Naive thymus-derived CD8-positive, alpha-beta T cell (primary cell): Measurements from ENCODE around the gene POLDIP3. TPM values are rescaled to one million over a fixed set of nuclear protein-coding genes. Genes with fewer than 3 reads are reported as not detected.
"Not testable (repeated sequence)": the region's sequence is repeated elsewhere in the genome, so short reads cannot be mapped to it uniquely, and the experiment has no call there.

ENCODE experiments used
- ATAC-seq, 2 donors: fragments of 150-1000 bp; cut with Tn5 transposase in 1 of 2; sonication (Bioruptor Pico), chemical (Tn5 transposase) in 1 of 2; 1 replicate in 1 of 2; 2 replicates in 1 of 2; pipeline ENCODE4 v1.10.0; 2021; ENCODE audit warnings: mild to moderate bottlenecking in 2 of 2, moderate library complexity in 2 of 2
- POLR2A ChIA-PET: fragments of 350-600 bp; sonication (Branson Sonifier 250); formaldehyde crosslinking; loops from one replicate; lab custom pipeline; 2021; ENCODE audit warnings: antibody characterized with exemption; lab: Charles Lee
- DNase-seq, 10 donors: peaks; one replicate each; pipeline versions ENCODE4 v3.0.0 to v3.0.0-alpha.2; 2020 to 2022
- H3K27ac Mint-ChIP-seq, 10 donors: one replicate each; pipeline ENCODE4 v1.8.0; 2020 to 2022; ENCODE audit warnings: mild to moderate bottlenecking in 10 of 10, mixed read lengths in 10 of 10, moderate library complexity in 4 of 10, inconsistent platforms in 1 of 10
- H3K27me3 Mint-ChIP-seq, 5 donors: one replicate each; pipeline ENCODE4 v1.8.0; 2021 to 2022; ENCODE audit warnings: mixed read lengths in 5 of 5
- H3K36me3 Mint-ChIP-seq, 3 donors: one replicate each; pipeline ENCODE4 v1.8.0; 2020 to 2022; ENCODE audit warnings: mixed read lengths in 3 of 3, mild to moderate bottlenecking in 2 of 3, inconsistent platforms in 1 of 3
- H3K4me1 Mint-ChIP-seq, 4 donors: one replicate each; pipeline ENCODE4 v1.8.0; 2021 to 2022; ENCODE audit warnings: mixed read lengths in 4 of 4
- H3K4me3 Mint-ChIP-seq, 10 donors: one replicate each; pipeline ENCODE4 v1.8.0; 2020 to 2022; ENCODE audit warnings: mild to moderate bottlenecking in 10 of 10, mixed read lengths in 10 of 10, moderate library complexity in 6 of 10, inconsistent platforms in 1 of 10
- H3K9me3 Mint-ChIP-seq, 9 donors: one replicate each; pipeline ENCODE4 v1.8.0; 2020 to 2022; ENCODE audit warnings: mixed read lengths in 9 of 9, mild to moderate bottlenecking in 3 of 9, inconsistent platforms in 1 of 9, moderate library complexity in 1 of 9
- polyA plus RNA-seq, 3 donors: library from polyadenylated mRNA; unstranded; fragments of 300-500 nt; fragmentation: Illumina TruSeq; gene quantifications; one replicate each; pipeline ENCODE4 v1.2.3, GENCODE V29; 2021
- total RNA-seq, 8 experiments: library from RNA in 2 of 8; stranded (reverse) in 2 of 8; gene quantifications; one replicate each; pipeline ENCODE4 v1.2.3 and lab custom pipeline; 2021 to 2026

POLDIP3 gene
- total and polyA plus RNA-seq, 5 experiments from 2014 or later, result 60.7 to 93.6 (median 81.1) TPM

GRCh38 chr22:42577623-42578240 lies 37.0 kb downstream of the POLDIP3 start:
- Mint-ChIP-seq H3K27me3 (no peaks in the 10 kb centered on the region), H3K4me3 (peak overlapping the region in 1 of 10 donors; percentile 48), H3K27ac (peak overlapping the region in 1 of 10 donors; percentile 21), H3K4me1 (peaks cover 8 to 17% (median 13%) of the 10 kb centered on the region in 4 donors), H3K9me3 (no peaks in the 10 kb centered on the region), H3K36me3 (peaks cover 0 to 37% (median 2%) of the 10 kb centered on the region in 3 donors)
- POLR2A ChIA-PET, result no interaction called here
- ATAC-seq (no peak), DNase-seq (no peak)

- ATAC-seq, DNase-seq, H3K27me3 Mint-ChIP-seq, H3K4me3 Mint-ChIP-seq, POLR2A ChIA-PET, H3K9me3 Mint-ChIP-seq: not testable (repeated sequence)
- H3K36me3 Mint-ChIP-seq, result peaks cover 0 to 41% (median 2%) of the 10 kb centered on the region in 3 donors
- H3K27ac Mint-ChIP-seq, result peak overlapping the region in 1 of 10 donors; percentile 38
- H3K4me1 Mint-ChIP-seq, result peaks cover 7 to 13% (median 8%) of the 10 kb centered on the region in 4 donors
Observed at GRCh38 chr22:42577141-42577540, 37.5 kb downstream of the POLDIP3 start.

GRCh38 chr22:42575996-42576574 lies 38.6 kb downstream of the POLDIP3 start:
- POLR2A ChIA-PET, result interaction anchor here (0.6 kb wide), 1 partner anchor 1510 kb away, joined by 3 read pairs; no protein-coding TSS in a partner anchor
- ATAC-seq, H3K4me1 Mint-ChIP-seq, H3K27ac Mint-ChIP-seq, H3K27me3 Mint-ChIP-seq, H3K4me3 Mint-ChIP-seq, DNase-seq, H3K9me3 Mint-ChIP-seq: not testable (repeated sequence)
- H3K36me3 Mint-ChIP-seq, result peaks cover 0 to 48% (median 2%) of the 10 kb centered on the region in 3 donors

GRCh38 chr22:42574468-42574867 lies 40.2 kb downstream of the POLDIP3 start:
- H3K4me1 Mint-ChIP-seq, DNase-seq, ATAC-seq, H3K27me3 Mint-ChIP-seq, H3K27ac Mint-ChIP-seq, POLR2A ChIA-PET, H3K9me3 Mint-ChIP-seq, H3K4me3 Mint-ChIP-seq: not testable (repeated sequence)
- H3K36me3 Mint-ChIP-seq, result peaks cover 0 to 50% (median 2%) of the 10 kb centered on the region in 3 donors

GRCh38 chr22:42574046-42574445 lies 40.6 kb downstream of the POLDIP3 start:
- DNase-seq, H3K9me3 Mint-ChIP-seq, H3K4me1 Mint-ChIP-seq, POLR2A ChIA-PET, H3K27me3 Mint-ChIP-seq, ATAC-seq, H3K4me3 Mint-ChIP-seq, H3K27ac Mint-ChIP-seq: not testable (repeated sequence)
- H3K36me3 Mint-ChIP-seq, result peaks cover 0 to 50% (median 2%) of the 10 kb centered on the region in 3 donors

- POLR2A ChIA-PET, ATAC-seq, H3K4me1 Mint-ChIP-seq, H3K9me3 Mint-ChIP-seq, H3K4me3 Mint-ChIP-seq, H3K27me3 Mint-ChIP-seq: not testable (repeated sequence)
- peak in 1 of 10 donors; percentile 45 for DNase-seq
- H3K27ac Mint-ChIP-seq, result peak overlapping the region in 1 of 10 donors; percentile 55
- peaks cover 0 to 32% (median 0%) of the 10 kb centered on the region in 3 donors for H3K36me3 Mint-ChIP-seq
Observed at GRCh38 chr22:42571068-42571467, 43.6 kb downstream of the POLDIP3 start.

GRCh38 chr22:42570580-42570979 lies 44.1 kb downstream of the POLDIP3 start:
- Mint-ChIP-seq H3K27ac (peak overlapping the region in 1 of 10 donors; percentile 55), H3K36me3 (peaks cover 0 to 28% (median 0%) of the 10 kb centered on the region in 3 donors)
- H3K9me3 Mint-ChIP-seq, ATAC-seq, H3K4me3 Mint-ChIP-seq, H3K27me3 Mint-ChIP-seq, POLR2A ChIA-PET, H3K4me1 Mint-ChIP-seq: not testable (repeated sequence)
- peak in 1 of 10 donors; percentile 22 for DNase-seq

- DNase-seq, H3K4me3 Mint-ChIP-seq, H3K9me3 Mint-ChIP-seq, H3K4me1 Mint-ChIP-seq, H3K27me3 Mint-ChIP-seq, POLR2A ChIA-PET, H3K27ac Mint-ChIP-seq, ATAC-seq: not testable (repeated sequence)
- peaks cover 0 to 19% (median 0%) of the 10 kb centered on the region in 3 donors for H3K36me3 Mint-ChIP-seq
Observed at GRCh38 chr22:42567950-42568349, 46.7 kb downstream of the POLDIP3 start.

GRCh38 chr22:42565956-42566355 lies 48.7 kb downstream of the POLDIP3 start:
- no peaks in the 10 kb centered on the region for H3K9me3 Mint-ChIP-seq
- H3K36me3 Mint-ChIP-seq, result peaks cover 0 to 5% (median 0%) of the 10 kb centered on the region in 3 donors
- no peak overlapping the region for H3K4me3 Mint-ChIP-seq
- no peak overlapping the region for H3K27ac Mint-ChIP-seq
- peaks cover 3 to 10% (median 7%) of the 10 kb centered on the region in 4 donors for H3K4me1 Mint-ChIP-seq
- ATAC-seq (no peak), DNase-seq (no peak)
- no peaks in the 10 kb centered on the region for H3K27me3 Mint-ChIP-seq
- POLR2A ChIA-PET, result no interaction called here

- Mint-ChIP-seq H3K4me3 (no peak overlapping the region), H3K9me3 (no peaks in the 10 kb centered on the region), H3K36me3 (no peaks in the 10 kb centered on the region), H3K4me1 (peaks cover 5 to 12% (median 7%) of the 10 kb centered on the region in 4 donors), H3K27me3 (no peaks in the 10 kb centered on the region), H3K27ac (no peak overlapping the region)
- POLR2A ChIA-PET, result interaction anchor here (0.7 kb wide), 1 partner anchor 120 kb away, joined by 3 read pairs; no protein-coding TSS in a partner anchor
- no peak for DNase-seq
- no peak for ATAC-seq
Observed at GRCh38 chr22:42564699-42565098, 50.0 kb downstream of the POLDIP3 start.

- ATAC-seq, DNase-seq, H3K27ac Mint-ChIP-seq, H3K36me3 Mint-ChIP-seq, H3K9me3 Mint-ChIP-seq, H3K27me3 Mint-ChIP-seq, H3K4me3 Mint-ChIP-seq: not testable (repeated sequence)
- POLR2A ChIA-PET, result interaction anchor here (0.7 kb wide), 1 partner anchor 119 kb away, joined by 3 read pairs; no protein-coding TSS in a partner anchor
- H3K4me1 Mint-ChIP-seq, result peaks cover 5 to 12% (median 7%) of the 10 kb centered on the region in 4 donors
Observed at GRCh38 chr22:42563943-42564342, 50.7 kb downstream of the POLDIP3 start.

GRCh38 chr22:42562684-42563083 lies 52.0 kb downstream of the POLDIP3 start:
- H3K4me3 Mint-ChIP-seq, result no peak overlapping the region
- H3K27ac Mint-ChIP-seq, result peak overlapping the region in 3 of 10 donors; percentile 1 to 55 (median 37)
- POLR2A ChIA-PET, result interaction anchor here (0.7 kb wide), 1 partner anchor 9 kb away, joined by 3 read pairs; the partner anchor contains the start of gene SERHL2
- no peak for DNase-seq
- H3K36me3 Mint-ChIP-seq, result no peaks in the 10 kb centered on the region
- H3K4me1 Mint-ChIP-seq, result peaks cover 5 to 12% (median 7%) of the 10 kb centered on the region in 4 donors
- no peaks in the 10 kb centered on the region for H3K9me3 Mint-ChIP-seq
- ATAC-seq, result no peak
- H3K27me3 Mint-ChIP-seq, result no peaks in the 10 kb centered on the region

GRCh38 chr22:42562279-42562678 lies 52.4 kb downstream of the POLDIP3 start:
- no peak overlapping the region for H3K4me3 Mint-ChIP-seq
- peak overlapping the region in 3 of 10 donors; percentile 1 to 55 (median 37) for H3K27ac Mint-ChIP-seq
- no peaks in the 10 kb centered on the region for H3K27me3 Mint-ChIP-seq
- H3K9me3 Mint-ChIP-seq, result no peaks in the 10 kb centered on the region
- DNase-seq (no peak), ATAC-seq (no peak)
- H3K4me1 Mint-ChIP-seq, result peaks cover 5 to 12% (median 7%) of the 10 kb centered on the region in 4 donors
- POLR2A ChIA-PET, result interaction anchor here (0.7 kb wide), 1 partner anchor 9 kb away, joined by 3 read pairs; the partner anchor contains the start of gene SERHL2
- no peaks in the 10 kb centered on the region for H3K36me3 Mint-ChIP-seq
